Osteoblast (primary cell): Measurements from ENCODE around the gene RFC4. TPM values are rescaled to one million over a fixed set of nuclear protein-coding genes. Genes with fewer than 3 reads are reported as not detected.

Experiments
- DNase-seq: peaks from one replicate; pipeline ENCODE4 v3.0.0; 2011; ENCODE audit warnings: low spot score, mixed read lengths; ENCODE audit not compliant: insufficient read length; ENCODE audit errors: missing footprints
- H2AFZ ChIP-seq: 2 replicates; pipeline ENCODE4 v1.6.0; 2011; ENCODE audit warnings: mild to moderate bottlenecking, low read length
- H3K27ac ChIP-seq: 2 replicates; pipeline ENCODE4 v1.5.1; 2011; ENCODE audit warnings: mild to moderate bottlenecking, low read depth, low read length, moderate library complexity
- H3K27me3 ChIP-seq: 2 replicates; pipeline ENCODE4 v1.6.0; 2012; ENCODE audit warnings: mild to moderate bottlenecking, control low read depth, inconsistent platforms, low read length, moderate library complexity; ENCODE audit not compliant: insufficient read depth
- H3K36me3 ChIP-seq: 2 replicates; pipeline ENCODE4 v1.5.1; 2011; ENCODE audit warnings: mild to moderate bottlenecking, low read length, control low read depth, moderate library complexity; ENCODE audit not compliant: insufficient read depth
- H3K4me1 ChIP-seq: 2 replicates; pipeline ENCODE4 v1.5.1; 2011; ENCODE audit warnings: mild to moderate bottlenecking, low read length, control low read depth, moderate library complexity; ENCODE audit not compliant: insufficient read depth
- H3K4me2 ChIP-seq: 2 replicates; pipeline ENCODE4 v1.6.0; 2011; ENCODE audit warnings: mild to moderate bottlenecking, low read length; ENCODE audit not compliant: insufficient read depth
- H3K4me3 ChIP-seq: fragments of 200-600 bp; sonication (generic); 3 replicates; pipeline ENCODE4 v1.5.1; 2012; ENCODE audit warnings: mild to moderate bottlenecking, low read length, inconsistent platforms; ENCODE audit not compliant: insufficient read depth
- H3K79me2 ChIP-seq: 2 replicates; pipeline ENCODE4 v1.6.0; 2012; ENCODE audit warnings: mild to moderate bottlenecking, low read length, control low read depth, inconsistent platforms; ENCODE audit not compliant: insufficient read depth
- H3K9me3 ChIP-seq: 2 replicates; pipeline ENCODE4 v1.5.1; 2011; ENCODE audit warnings: low read depth, low read length, control low read depth
- H4K20me1 ChIP-seq: 2 replicates; pipeline ENCODE4 v1.6.0; 2012; ENCODE audit warnings: mild to moderate bottlenecking, low read length, control low read depth; ENCODE audit not compliant: insufficient read depth
- CTCF ChIP-seq: IDR thresholded peaks from 2 replicates; pipeline ENCODE4 v1.5.1; 2011; ENCODE audit warnings: mild to moderate bottlenecking, low read depth, low read length, moderate library complexity; ENCODE audit errors: extremely low read depth
- total RNA-seq: library from RNA; depleted of rRNA; stranded (reverse); fragments of >200 nt; gene quantifications from 2 replicates; pipeline ENCODE4 v1.2.3, GENCODE V29; 2012

Gene RFC4
- total RNA-seq, 1 donor: 18.1 TPM

- Histone ChIP-seq H3K4me1 (peaks cover 33% of the 10 kb centered on the region), H3K9me3 (no peaks in the 10 kb centered on the region), H3K27me3 (no peaks in the 10 kb centered on the region), H3K36me3 (peaks cover 60% of the 10 kb centered on the region), H3K27ac (peak overlapping the region; percentile 100), H3K79me2 (peaks cover 46% of the 10 kb centered on the region), H4K20me1 (peaks cover 64% of the 10 kb centered on the region), H3K4me2 (peak overlapping the region; percentile 73), H3K4me3 (peak overlapping the region; percentile 100), H2AFZ (no peak overlapping the region)
- no peak for TF ChIP-seq CTCF
- no peak for DNase-seq
Observed at GRCh38 chr3:186784820-186785494, 21.3 kb downstream of the RFC4 start.

DNA sequence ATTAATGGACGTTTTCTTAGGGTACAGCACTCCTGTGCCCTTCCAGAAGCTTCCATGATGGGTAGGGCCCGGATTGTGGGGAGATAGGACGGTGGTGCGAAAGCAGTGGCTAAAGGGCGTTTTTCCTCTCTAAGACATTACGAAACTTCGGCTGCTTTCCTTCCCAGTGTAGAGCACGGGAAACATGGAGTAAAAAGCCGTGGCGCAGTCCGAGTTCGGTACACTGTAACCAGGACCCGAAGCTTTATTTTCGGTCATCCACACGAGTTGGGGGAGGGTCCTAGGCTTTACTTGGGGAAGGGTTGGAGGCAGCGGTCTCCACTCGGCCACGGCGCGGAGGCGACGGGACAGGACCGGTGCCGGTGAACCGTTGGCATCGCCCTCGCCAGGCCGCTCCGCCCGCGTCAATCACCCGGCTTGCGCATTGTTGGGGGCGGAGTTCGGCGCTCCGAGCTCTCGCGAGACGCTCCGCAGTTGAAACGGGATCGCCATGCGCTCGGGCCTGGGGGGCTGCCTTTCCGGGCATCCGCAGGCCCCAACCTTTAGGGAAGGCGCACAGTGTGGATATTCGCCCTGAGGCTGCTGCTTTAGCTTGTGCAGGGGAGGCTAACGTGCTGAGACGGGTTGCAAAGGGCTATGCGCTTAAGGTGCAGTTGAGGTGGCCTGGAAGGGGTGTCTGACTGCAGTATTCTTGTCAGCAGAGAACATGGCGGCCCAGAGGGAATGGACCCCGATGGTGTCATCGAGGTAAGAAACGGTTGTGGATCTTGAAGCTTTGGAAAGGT is 22.4 kb downstream of the RFC4 start:
- peak overlapping the region; percentile 74 for H2AFZ ChIP-seq
- peaks cover 33% of the 10 kb centered on the region for H3K4me1 ChIP-seq
- H3K36me3 ChIP-seq: peaks cover 49% of the 10 kb centered on the region
- no peaks in the 10 kb centered on the region for H3K27me3 ChIP-seq
- peak; percentile 95 for DNase-seq
- peak overlapping the region; percentile 100 for H3K4me3 ChIP-seq
- H4K20me1 ChIP-seq: peaks cover 55% of the 10 kb centered on the region
- H3K79me2 ChIP-seq: peaks cover 46% of the 10 kb centered on the region
- H3K4me2 ChIP-seq: peak overlapping the region; percentile 73
- H3K27ac ChIP-seq: peak overlapping the region; percentile 100
- H3K9me3 ChIP-seq: no peaks in the 10 kb centered on the region
- TF ChIP-seq CTCF: no peak

DNA sequence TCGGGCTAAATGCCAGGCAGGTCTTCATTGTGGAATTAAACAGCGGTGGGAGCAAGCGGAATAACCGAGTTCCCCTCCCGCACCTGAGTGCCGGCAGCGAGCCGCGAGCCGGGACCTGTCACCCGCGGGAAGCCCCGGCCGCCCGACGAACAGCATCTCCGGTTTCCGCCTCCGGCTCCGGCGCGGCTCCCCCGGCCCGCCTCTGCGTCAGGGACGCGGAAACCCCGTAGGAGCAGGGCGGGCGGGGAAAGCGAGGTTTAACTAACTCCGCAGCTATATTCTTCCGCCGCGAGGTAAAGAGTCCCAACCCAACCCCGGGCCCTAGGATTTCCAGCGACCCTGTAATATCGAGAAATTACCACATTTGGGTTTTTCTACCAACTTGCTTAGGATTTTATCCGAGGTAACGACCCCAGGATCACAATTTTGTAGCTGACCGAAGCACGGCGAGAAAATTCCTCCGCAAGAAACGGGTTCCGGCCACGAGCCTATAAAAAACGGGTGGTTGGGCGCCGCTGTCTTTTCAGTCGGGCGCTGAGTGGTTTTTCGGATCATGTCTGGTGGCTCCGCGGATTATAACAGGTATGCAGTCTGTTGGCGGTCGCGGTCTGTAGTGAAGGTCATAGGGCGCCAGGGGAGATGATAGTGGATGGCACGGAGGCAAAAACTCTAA is 23.1 kb downstream of the RFC4 start, which contains the start of gene EIF4A2:
Gene EIF4A2, plus strand, starts transcription at position 520 of the 673 bp plus-strand sequence. Its CDS starts 34 bp downstream, at position 554.
- H3K36me3 ChIP-seq: peaks cover 42% of the 10 kb centered on the region
- peak; percentile 94 for DNase-seq

More for the DNA sequence above, 23.1 kb downstream of the RFC4 start, which contains the start of gene EIF4A2:
- peaks cover 47% of the 10 kb centered on the region for H4K20me1 ChIP-seq
- peak within 1 kb of the TSS; percentile 73 for H3K4me2 ChIP-seq
- H3K4me3 ChIP-seq: peak within 1 kb of the TSS; percentile 100
- no peaks in the 10 kb centered on the region for H3K9me3 ChIP-seq
- peaks cover 33% of the 10 kb centered on the region for H3K4me1 ChIP-seq
- no peak for TF ChIP-seq CTCF
- H3K27me3 ChIP-seq: no peaks in the 10 kb centered on the region
- peaks cover 46% of the 10 kb centered on the region for H3K79me2 ChIP-seq
- peak within 1 kb of the TSS; percentile 100 for H3K27ac ChIP-seq
- peak within 1 kb of the TSS; percentile 99 for H2AFZ ChIP-seq
